H1 (cell line): ENCODE data around the gene COL6A1. TPM values are rescaled to one million over a fixed set of nuclear protein-coding genes. Genes with fewer than 3 reads are reported as not detected.

Experiments
- CTCF ChIA-PET: fragments of 300-600 bp; sonication (Branson Sonifier 250); formaldehyde crosslinking; loops from one replicate; lab custom pipeline; 2021; ENCODE audit not compliant: partially characterized antibody; lab: Charles Lee
- POLR2A ChIA-PET: fragments of 300-600 bp; sonication (Branson Sonifier 250); formaldehyde crosslinking; loops from one replicate; lab custom pipeline; 2021; ENCODE audit warnings: inconsistent platforms; ENCODE audit not compliant: partially characterized antibody; lab: Charles Lee
- DNase-seq, 2 experiments: peaks; one replicate each; pipeline versions ENCODE4 v3.0.0 to v3.0.0-alpha.2; 2010 to 2022; ENCODE audit warnings: low spot score in 2 of 2, low read depth in 1 of 2, mixed read lengths in 1 of 2
- FAIRE-seq: peaks from 2 replicates; lab custom pipeline; 2011; peaks lifted over from hg19 to GRCh38; lab: Jason Lieb, UNC
- H2AFZ ChIP-seq: 2 replicates; pipeline ENCODE4 v1.8.1; 2012; ENCODE audit warnings: low read length, inconsistent platforms
- H2AK5ac ChIP-seq: 2 replicates; pipeline ENCODE4 v1.6.1; 2013; ENCODE audit warnings: low read depth, low read length
- H2BK120ac ChIP-seq: replicated peaks from 2 replicates; pipeline ENCODE3; 2013; ENCODE audit warnings: low read depth, low read length, inconsistent platforms
- H2BK12ac ChIP-seq: 2 replicates; pipeline ENCODE4 v1.6.1; 2013; ENCODE audit warnings: low read depth, low read length
- H2BK15ac ChIP-seq: 2 replicates; pipeline ENCODE4 v1.6.1; 2013; ENCODE audit warnings: low read length
- H2BK20ac ChIP-seq: 2 replicates; pipeline ENCODE4 v1.6.1; 2013; ENCODE audit warnings: low read length
- H2BK5ac ChIP-seq: 2 replicates; pipeline ENCODE4 v1.6.1; 2013; ENCODE audit warnings: low read depth, low read length
- H3K14ac ChIP-seq: 2 replicates; pipeline ENCODE4 v1.6.1; 2013; ENCODE audit warnings: inconsistent platforms; ENCODE audit not compliant: insufficient read length
- H3K18ac ChIP-seq: 2 replicates; pipeline ENCODE4 v1.6.1; 2013; ENCODE audit warnings: low read length; ENCODE audit errors: extremely low read depth
- H3K23ac ChIP-seq: 2 replicates; pipeline ENCODE4 v1.6.1; 2013; ENCODE audit warnings: inconsistent platforms; ENCODE audit not compliant: insufficient read length
- H3K23me2 ChIP-seq: 2 replicates; pipeline ENCODE4 v1.6.1; 2013; ENCODE audit warnings: low read depth, low read length
- H3K27ac ChIP-seq: 2 replicates; pipeline ENCODE4 v1.6.1; 2011; ENCODE audit warnings: low read depth, low read length, inconsistent platforms
- H3K27me3 ChIP-seq, 4 experiments: replicated peaks in 1 of 4; 1 replicate in 1 of 4; 2 replicates in 3 of 4; pipeline versions ENCODE4 v1.6.1 to v1.8.1; 2011 to 2013; ENCODE audit warnings: low read length in 3 of 4, mild to moderate bottlenecking in 3 of 4, inconsistent platforms in 2 of 4, mixed read lengths in 2 of 4, moderate library complexity in 1 of 4; ENCODE audit not compliant: control insufficient read depth in 3 of 4, insufficient read depth in 3 of 4; ENCODE audit errors: extremely low read depth in 1 of 4
- H3K36me3 ChIP-seq, 4 experiments: 2 replicates each; pipeline versions ENCODE4 v1.6.1 to v1.8.1; 2011 to 2013; ENCODE audit warnings: mild to moderate bottlenecking in 4 of 4, low read length in 3 of 4, moderate library complexity in 2 of 4, control low read depth in 1 of 4, inconsistent platforms in 1 of 4; ENCODE audit not compliant: insufficient read depth in 4 of 4, control insufficient read depth in 2 of 4
- H3K4ac ChIP-seq: replicated peaks from 2 replicates; pipeline ENCODE3; 2013; ENCODE audit warnings: low read length, low read depth, mixed read lengths, inconsistent platforms; ENCODE audit not compliant: insufficient read length
- H3K4me1 ChIP-seq, 4 experiments: replicated peaks in 1 of 4; 1 replicate in 1 of 4; 2 replicates in 3 of 4; pipeline versions ENCODE4 v1.6.1 to v1.8.1; 2011 to 2013; ENCODE audit warnings: low read length in 3 of 4, inconsistent platforms in 2 of 4, mixed read lengths in 1 of 4; ENCODE audit not compliant: insufficient read depth in 4 of 4, control insufficient read depth in 3 of 4
- H3K4me2 ChIP-seq, 2 experiments: 2 replicates each; pipeline versions ENCODE4 v1.6.1 to v1.8.1; 2011 to 2013; ENCODE audit warnings: low read depth in 2 of 2, low read length in 2 of 2, control low read depth in 1 of 2, inconsistent platforms in 1 of 2, mild to moderate bottlenecking in 1 of 2; ENCODE audit not compliant: insufficient read depth in 1 of 2
- H3K4me3 ChIP-seq, 4 experiments: fragments of 200-600, 300-600 bp in 1 of 4; sonication (generic), shearing (Covaris generic), sonication (Bioruptor Twin) in 1 of 4; 2 replicates each; pipeline versions ENCODE4 v1.5.1 to v1.8.1; 2011 to 2016; ENCODE audit warnings: low read length in 4 of 4, low read depth in 3 of 4, control low read depth in 2 of 4, inconsistent platforms in 2 of 4, mild to moderate bottlenecking in 2 of 4, mixed read lengths in 1 of 4, moderate library complexity in 1 of 4; ENCODE audit not compliant: insufficient read depth in 2 of 4; ENCODE audit errors: extremely low read depth in 1 of 4
- H3K56ac ChIP-seq: replicated peaks from 2 replicates; pipeline ENCODE3; 2013; ENCODE audit warnings: low read depth, mild to moderate bottlenecking, mixed read lengths, low read length, inconsistent platforms; ENCODE audit not compliant: insufficient read length
- H3K79me1 ChIP-seq: 2 replicates; pipeline ENCODE4 v1.6.1; 2013; ENCODE audit warnings: low read depth, low read length, control low read depth
- H3K79me2 ChIP-seq, 2 experiments: 2 replicates each; pipeline versions ENCODE4 v1.6.1 to v1.8.1; 2012 to 2013; ENCODE audit warnings: low read length in 2 of 2, mild to moderate bottlenecking in 2 of 2, inconsistent platforms in 1 of 2; ENCODE audit not compliant: insufficient read depth in 2 of 2, control insufficient read depth in 1 of 2
- H3K9ac ChIP-seq, 4 experiments: replicated peaks in 1 of 4; 1 replicate in 1 of 4; 2 replicates in 3 of 4; pipeline versions ENCODE4 v1.6.1 to v1.8.1; 2011 to 2013; ENCODE audit warnings: low read depth in 3 of 4, low read length in 3 of 4, control low read depth in 2 of 4, mild to moderate bottlenecking in 2 of 4, moderate library complexity in 2 of 4, inconsistent platforms in 1 of 4; ENCODE audit errors: extremely low read depth in 1 of 4
- H3K9me3 ChIP-seq, 2 experiments: 2 replicates each; pipeline versions ENCODE4 v1.6.1 to v1.8.1; 2012 to 2013; ENCODE audit warnings: mild to moderate bottlenecking in 2 of 2, moderate library complexity in 2 of 2, control low read depth in 1 of 2, inconsistent platforms in 1 of 2, low read depth in 1 of 2, low read length in 1 of 2, mixed read lengths in 1 of 2; ENCODE audit not compliant: insufficient read depth in 2 of 2
- H4K20me1 ChIP-seq, 2 experiments: replicated peaks in 1 of 2; 2 replicates each; pipeline versions ENCODE3 to v1.8.1; 2011 to 2013; ENCODE audit warnings: inconsistent platforms in 2 of 2, low read length in 2 of 2, mild to moderate bottlenecking in 1 of 2; ENCODE audit not compliant: insufficient read depth in 2 of 2, control insufficient read depth in 1 of 2
- H4K5ac ChIP-seq: 2 replicates; pipeline ENCODE4 v1.6.1; 2013; ENCODE audit warnings: low read length, low read depth, mixed read lengths, inconsistent platforms; ENCODE audit not compliant: insufficient read length
- H4K8ac ChIP-seq: 2 replicates; pipeline ENCODE4 v1.8.0; 2013; ENCODE audit warnings: mild to moderate bottlenecking, moderate library complexity, low read length, inconsistent platforms; ENCODE audit not compliant: insufficient read depth; ENCODE audit errors: extremely low read depth
- H4K91ac ChIP-seq: replicated peaks from 2 replicates; pipeline ENCODE3; 2013; ENCODE audit warnings: low read length, mixed read lengths, inconsistent platforms; ENCODE audit not compliant: insufficient read length
- CREB1 ChIP-seq: IDR thresholded peaks from 2 replicates; pipeline ENCODE4 v1.6.1; 2012; ENCODE audit warnings: inconsistent platforms
- JUN ChIP-seq: IDR thresholded peaks from 2 replicates; pipeline ENCODE4 v1.6.1; 2011; ENCODE audit warnings: low read depth, mild to moderate bottlenecking, improper control_type of control experiment, low read length
- RNF2 ChIP-seq: fragments of 200-900, 300-1000 bp; sonication (generic); IDR thresholded peaks from 2 replicates; pipeline ENCODE4 v1.7.1; 2016; ENCODE audit warnings: borderline replicate concordance, low read depth, mild to moderate bottlenecking, antibody characterized with exemption, low read length; ENCODE audit not compliant: poor library complexity, severe bottlenecking; ENCODE audit errors: missing control alignments
- RXRA ChIP-seq: IDR thresholded peaks from 2 replicates; pipeline ENCODE4 v1.6.1; 2011; ENCODE audit warnings: low read depth, mild to moderate bottlenecking, low read length, moderate library complexity; ENCODE audit not compliant: insufficient read depth
- SAP30 ChIP-seq: fragments of 300-600 bp; sonication (generic); IDR thresholded peaks from 2 replicates; pipeline ENCODE4 v1.7.1; 2012; ENCODE audit warnings: low read length, moderate library complexity, mild to moderate bottlenecking, inconsistent platforms; ENCODE audit not compliant: insufficient read depth, insufficient replicate concordance
- SP1 ChIP-seq: IDR thresholded peaks from 2 replicates; pipeline ENCODE4 v1.6.1; 2011; ENCODE audit warnings: low read depth, low read length
- WGBS, 2 experiments: shearing (Covaris generic) in 1 of 2; methylation state at CpG; one replicate each; pipeline versions ENCODE4 v1.1.6 to v1.1.7; 2013 to 2015; ENCODE audit warnings: low lambda C conversion rate in 2 of 2, mixed read lengths in 2 of 2, inconsistent platforms in 1 of 2, low coverage in 1 of 2, missing lambda C conversion rate in 1 of 2; ENCODE audit not compliant: insufficient replicate concordance in 2 of 2, insufficient coverage in 1 of 2, insufficient read length in 1 of 2; ENCODE audit errors: extremely low coverage in 1 of 2, missing lambda C conversion rate in 1 of 2; 5-methylcytosine and 5-hydroxymethylcytosine counted together
- polyA plus RNA-seq, 7 experiments: library from polyadenylated mRNA; depleted of rRNA in 3 of 7; stranded (reverse) in 5 of 7; unstranded in 2 of 7; fragments of >200 nt in 5 of 7; fragments of 200-250 nt in 2 of 7; gene quantifications; 1 replicate in 5 of 7; 2 replicates in 1 of 7; 4 replicates in 1 of 7; pipeline versions ENCODE4 v1.2.1 to v1.2.3, GENCODE V29; 2011 to 2013; ENCODE audit warnings: missing spikeins in 2 of 7, mixed read lengths in 2 of 7
- total RNA-seq: library from RNA; stranded (reverse); fragmentation: NEBNext Ultra II Directional; extraction: Animal tissue kit (Norgen Biotek cat#: 25700); gene quantifications from 2 replicates; pipeline ENCODE4 v1.2.1, GENCODE V29; 2021
- TF ChIP-seq, protein P1 (sequence below): IDR thresholded peaks from 2 replicates; pipeline ENCODE4 v1.6.1; 2011; ENCODE audit warnings: low read length, improper control_type of control experiment

The COL6A1 gene
- total and polyA plus RNA-seq, 2 of the 8 experiments (the other 6 are each of a cell fraction or from before 2014, with no cell fraction given): 100 to 115 TPM

- Histone ChIP-seq H3K79me1 (no peaks in the 10 kb centered on the region), H4K5ac (no peak overlapping the region), H4K20me1 (peaks cover 0 to 4% of the 10 kb centered on the region in 2 experiments), H3K27ac (no peak overlapping the region), H3K56ac (no peak overlapping the region), H2BK5ac (no peak overlapping the region), H3K4me3 (no peak overlapping the region), H2BK15ac (no peak overlapping the region), H3K23ac (no peak overlapping the region), H4K91ac (no peak overlapping the region), H3K36me3 (peaks cover 3 to 69% (median 11%) of the 10 kb centered on the region in 4 experiments; a peak in 5 of 8 replicates), H3K23me2 (no peaks in the 10 kb centered on the region), H4K8ac (no peak overlapping the region), H2BK120ac (no peak overlapping the region), H3K4me1 (no peaks in the 10 kb centered on the region), H3K18ac (no peak overlapping the region), H3K79me2 (no peaks in the 10 kb centered on the region), H3K14ac (no peak overlapping the region), H3K4me2 (no peak overlapping the region), H3K4ac (no peak overlapping the region), H2BK12ac (no peak overlapping the region), H2AK5ac (no peak overlapping the region), H2BK20ac (no peak overlapping the region), H2AFZ (no peak overlapping the region), H3K27me3 (no peaks in the 10 kb centered on the region), H3K9ac (no peak overlapping the region), H3K9me3 (no peaks in the 10 kb centered on the region)
- no peak for DNase-seq
- POLR2A ChIA-PET: no interaction called here
- no peak for TF ChIP-seq CREB1
- TF ChIP-seq RXRA: no peak
- TF ChIP-seq JUN: no peak
- TF ChIP-seq RNF2: no peak
- no peak for TF ChIP-seq SAP30
- TF ChIP-seq, protein P1, sequence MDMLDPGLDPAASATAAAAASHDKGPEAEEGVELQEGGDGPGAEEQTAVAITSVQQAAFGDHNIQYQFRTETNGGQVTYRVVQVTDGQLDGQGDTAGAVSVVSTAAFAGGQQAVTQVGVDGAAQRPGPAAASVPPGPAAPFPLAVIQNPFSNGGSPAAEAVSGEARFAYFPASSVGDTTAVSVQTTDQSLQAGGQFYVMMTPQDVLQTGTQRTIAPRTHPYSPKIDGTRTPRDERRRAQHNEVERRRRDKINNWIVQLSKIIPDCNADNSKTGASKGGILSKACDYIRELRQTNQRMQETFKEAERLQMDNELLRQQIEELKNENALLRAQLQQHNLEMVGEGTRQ: no peak
- no peak for TF ChIP-seq SP1
- no peak for FAIRE-seq
- 92% methylated on average over 24 of the region's 33 CpGs; no CpG with 5 or more reads in 1 of the 2 experiments for WGBS, 2 experiments
- CTCF ChIA-PET: interaction anchor here (0.6 kb wide), 1 partner anchor 335 kb away, joined by 3 read pairs; no protein-coding TSS in a partner anchor
These were observed 17.5 kb downstream of the COL6A1 start for GRCh38 chr21:45998871-45999580.
